Keratinocyte (primary cell): ENCODE results near the gene CFAP20DC. TPM values are rescaled to one million over a fixed set of nuclear protein-coding genes. Genes with fewer than 3 reads are reported as not detected.

Experiments used
- DNase-seq: peaks from one replicate; pipeline ENCODE4 v3.0.0-alpha.2; 2011; ENCODE audit warnings: low read depth, missing footprints, low spot score
- FAIRE-seq: peaks from 2 replicates; lab custom pipeline; 2011; peaks lifted over from hg19 to GRCh38; lab: Jason Lieb, UNC
- H2AFZ ChIP-seq: 2 replicates; pipeline ENCODE4 v1.6.0; 2012; ENCODE audit warnings: low read length, control low read depth, inconsistent platforms; ENCODE audit not compliant: control insufficient read depth
- H3K27ac ChIP-seq: 2 replicates; pipeline ENCODE4 v1.5.1; 2011; ENCODE audit warnings: low read length; ENCODE audit not compliant: control insufficient read depth, insufficient read depth
- H3K27me3 ChIP-seq: 3 replicates; pipeline ENCODE4 v1.6.0; 2011; ENCODE audit warnings: low read length; ENCODE audit not compliant: control insufficient read depth, insufficient read depth; ENCODE audit errors: extremely low read depth
- H3K36me3 ChIP-seq, 2 experiments: 2 replicates in 1 of 2; 3 replicates in 1 of 2; pipeline ENCODE4 v1.5.1; 2011; ENCODE audit warnings: low read length in 2 of 2, mild to moderate bottlenecking in 1 of 2; ENCODE audit not compliant: control insufficient read depth in 2 of 2, insufficient read depth in 2 of 2; ENCODE audit errors: extremely low read depth in 1 of 2
- H3K4me1 ChIP-seq: 3 replicates; pipeline ENCODE4 v1.5.1; 2011; ENCODE audit warnings: low read length; ENCODE audit not compliant: control insufficient read depth, insufficient read depth; ENCODE audit errors: extremely low read depth
- H3K4me2 ChIP-seq: 3 replicates; pipeline ENCODE4 v1.6.0; 2011; ENCODE audit warnings: low read depth, low read length; ENCODE audit not compliant: control insufficient read depth, insufficient read depth; ENCODE audit errors: extremely low read depth
- H3K4me3 ChIP-seq, 3 experiments: fragments of 200-600 bp in 1 of 3; sonication (generic) in 1 of 3; 2 replicates in 2 of 3; 3 replicates in 1 of 3; pipeline ENCODE4 v1.5.1; 2011 to 2016; ENCODE audit warnings: low read length in 3 of 3, mild to moderate bottlenecking in 3 of 3, control low read depth in 2 of 3, inconsistent platforms in 1 of 3, low read depth in 1 of 3, mixed read lengths in 1 of 3, mixed run types in 1 of 3, moderate library complexity in 1 of 3; ENCODE audit not compliant: control insufficient read depth in 2 of 3, insufficient read depth in 2 of 3; ENCODE audit errors: extremely low read depth in 1 of 3
- H3K79me2 ChIP-seq: 2 replicates; pipeline ENCODE4 v1.6.0; 2012; ENCODE audit warnings: low read length; ENCODE audit not compliant: control insufficient read depth, insufficient read depth
- H3K9ac ChIP-seq: 3 replicates; pipeline ENCODE4 v1.6.0; 2011; ENCODE audit warnings: low read length; ENCODE audit not compliant: control insufficient read depth, insufficient read depth; ENCODE audit errors: extremely low read depth
- H3K9me1 ChIP-seq: 3 replicates; pipeline ENCODE4 v1.6.0; 2011; ENCODE audit warnings: low read length; ENCODE audit not compliant: control insufficient read depth, insufficient read depth; ENCODE audit errors: extremely low read depth
- H3K9me3 ChIP-seq: 2 replicates; pipeline ENCODE4 v1.5.1; 2012; ENCODE audit warnings: low read depth, low read length; ENCODE audit not compliant: control insufficient read depth
- H4K20me1 ChIP-seq: 3 replicates; pipeline ENCODE4 v1.6.0; 2011; ENCODE audit warnings: low read length; ENCODE audit not compliant: control insufficient read depth, insufficient read depth; ENCODE audit errors: extremely low read depth
- EZH2 ChIP-seq: IDR thresholded peaks from one replicate; pipeline ENCODE4 v1.6.1; 2012; ENCODE audit warnings: inconsistent platforms, mild to moderate bottlenecking, low read length, moderate library complexity
- dilution Hi-C: fragments of 300-500 bp; cut with MboI; formaldehyde crosslinking; loops from one replicate; pipeline ENCODE4 v1.7.0; 2020; ENCODE audit warnings: low sequenced_read_pairs; ENCODE audit not compliant: extremely low pct_ligation_motif_present
- polyA plus RNA-seq, 5 experiments: library from polyadenylated mRNA; depleted of rRNA in 3 of 5; stranded (reverse) in 3 of 5; stranded (forward) in 1 of 5; unstranded in 1 of 5; fragments of >200 nt; gene quantifications; 1 replicate in 1 of 5; 2 replicates in 3 of 5; 3 replicates in 1 of 5; pipeline versions ENCODE4 v1.2.1 to v1.2.3, GENCODE V29; 2011 to 2012; ENCODE audit warnings: missing spikeins in 2 of 5, low read depth in 1 of 5, low replicate concordance in 1 of 5
- TF ChIP-seq, protein P1 (sequence below), 3 experiments: IDR thresholded peaks in 1 of 3; conservative IDR thresholded peaks in 1 of 3; optimal IDR thresholded peaks in 1 of 3; 2 replicates in 2 of 3; 3 replicates in 1 of 3; pipeline versions ENCODE3 to v1.5.1; 2011; ENCODE audit warnings: low read length in 3 of 3, mild to moderate bottlenecking in 3 of 3, moderate library complexity in 2 of 3, control low read depth in 1 of 3, inconsistent platforms in 1 of 3; ENCODE audit not compliant: insufficient read depth in 2 of 3; ENCODE audit errors: extremely low read depth in 1 of 3

Gene CFAP20DC
- polyA plus RNA-seq, 1 donor (not counting 4 experiments of a cell fraction or from before 2014, with no cell fraction given), result 6.3 TPM

DNA sequence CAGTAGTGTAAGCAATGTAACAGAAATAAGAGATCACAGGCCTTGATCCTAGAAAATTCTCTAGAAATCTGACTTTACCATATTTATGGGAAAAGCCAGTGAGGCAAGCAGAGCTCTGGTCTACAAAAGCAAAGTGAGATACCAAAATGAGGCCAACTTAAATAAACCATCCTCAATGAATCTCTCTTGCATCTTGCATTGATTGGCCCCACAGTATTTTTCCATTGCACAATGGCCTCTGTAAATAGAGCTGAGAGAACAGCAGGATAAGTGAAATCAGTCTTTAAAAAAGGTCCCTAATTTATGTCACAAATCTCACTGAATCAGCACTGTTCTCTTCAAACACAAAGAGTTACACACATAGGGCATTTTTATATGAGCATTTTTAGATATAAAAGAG is 8.9 kb downstream of the CFAP20DC start:
- Histone ChIP-seq H3K9me3 (no peaks in the 10 kb centered on the region), H3K4me3 (no peak overlapping the region), H4K20me1 (no peaks in the 10 kb centered on the region), H3K9ac (no peak overlapping the region), H3K27ac (no peak overlapping the region), H3K4me2 (no peak overlapping the region), H3K79me2 (no peaks in the 10 kb centered on the region), H3K36me3 (no peaks in the 10 kb centered on the region), H3K9me1 (no peaks in the 10 kb centered on the region), H2AFZ (no peak overlapping the region), H3K4me1 (no peaks in the 10 kb centered on the region), H3K27me3 (no peaks in the 10 kb centered on the region)
- DNase-seq, result no peak
- no peak for TF ChIP-seq EZH2
- TF ChIP-seq, protein P1, sequence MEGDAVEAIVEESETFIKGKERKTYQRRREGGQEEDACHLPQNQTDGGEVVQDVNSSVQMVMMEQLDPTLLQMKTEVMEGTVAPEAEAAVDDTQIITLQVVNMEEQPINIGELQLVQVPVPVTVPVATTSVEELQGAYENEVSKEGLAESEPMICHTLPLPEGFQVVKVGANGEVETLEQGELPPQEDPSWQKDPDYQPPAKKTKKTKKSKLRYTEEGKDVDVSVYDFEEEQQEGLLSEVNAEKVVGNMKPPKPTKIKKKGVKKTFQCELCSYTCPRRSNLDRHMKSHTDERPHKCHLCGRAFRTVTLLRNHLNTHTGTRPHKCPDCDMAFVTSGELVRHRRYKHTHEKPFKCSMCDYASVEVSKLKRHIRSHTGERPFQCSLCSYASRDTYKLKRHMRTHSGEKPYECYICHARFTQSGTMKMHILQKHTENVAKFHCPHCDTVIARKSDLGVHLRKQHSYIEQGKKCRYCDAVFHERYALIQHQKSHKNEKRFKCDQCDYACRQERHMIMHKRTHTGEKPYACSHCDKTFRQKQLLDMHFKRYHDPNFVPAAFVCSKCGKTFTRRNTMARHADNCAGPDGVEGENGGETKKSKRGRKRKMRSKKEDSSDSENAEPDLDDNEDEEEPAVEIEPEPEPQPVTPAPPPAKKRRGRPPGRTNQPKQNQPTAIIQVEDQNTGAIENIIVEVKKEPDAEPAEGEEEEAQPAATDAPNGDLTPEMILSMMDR (optimal IDR thresholded peaks at IDR 0.05 in 1 of 3, IDR thresholded peaks at IDR 0.05 in 1 of 3, conservative IDR thresholded peaks at IDR 0.05 in 1 of 3; ENCODE audit: extremely low read depth in 1 of 3, insufficient read depth in 2 of 3, low read length in 3 of 3), result no peak
- no peak for FAIRE-seq
- dilution Hi-C loops, result no loop called here

DNA sequence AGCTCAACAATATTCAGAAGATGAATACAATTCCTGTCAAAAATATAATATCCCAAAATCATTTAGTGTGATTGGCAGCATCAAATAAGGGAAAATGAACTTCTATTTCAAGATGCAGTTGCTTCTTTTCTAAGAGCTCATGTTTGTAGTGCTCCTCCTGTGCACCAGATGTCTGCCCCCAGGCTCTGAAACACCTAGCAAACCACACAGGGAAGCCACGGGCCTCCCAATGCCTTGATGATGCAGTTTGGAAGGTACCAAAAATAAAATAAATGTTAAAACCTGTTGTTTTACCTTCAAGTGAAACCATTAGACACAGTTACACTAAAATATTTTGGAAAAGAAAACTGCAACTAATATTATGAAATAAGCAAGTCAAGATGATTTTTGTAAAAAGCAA is 22.2 kb downstream of the CFAP20DC start:
- FAIRE-seq (peak; percentile 44), DNase-seq (no peak)
- Histone ChIP-seq H3K4me3 (no peak overlapping the region), H2AFZ (no peak overlapping the region), H3K9me1 (no peaks in the 10 kb centered on the region), H3K27me3 (no peaks in the 10 kb centered on the region), H3K27ac (no peak overlapping the region), H3K36me3 (no peaks in the 10 kb centered on the region), H3K9me3 (no peaks in the 10 kb centered on the region), H3K79me2 (no peaks in the 10 kb centered on the region), H3K4me1 (no peaks in the 10 kb centered on the region), H4K20me1 (no peaks in the 10 kb centered on the region), H3K9ac (no peak overlapping the region), H3K4me2 (no peak overlapping the region)
- dilution Hi-C loops, result no loop called here
- TF ChIP-seq, protein P1 (optimal IDR thresholded peaks at IDR 0.05 in 1 of 3, IDR thresholded peaks at IDR 0.05 in 1 of 3, conservative IDR thresholded peaks at IDR 0.05 in 1 of 3; ENCODE audit: extremely low read depth in 1 of 3, insufficient read depth in 2 of 3, low read length in 3 of 3), result no peak
- TF ChIP-seq EZH2, result no peak
